ENCODE data around the gene RTN4R. TPM values are rescaled to one million over a fixed set of nuclear protein-coding genes. Genes with fewer than 3 reads are reported as not detected.

RTN4R gene
- total and polyA plus RNA-seq, 9 donors, result 0.48 to 8.2 (median 1.8) TPM; not detected in 1

DNA sequence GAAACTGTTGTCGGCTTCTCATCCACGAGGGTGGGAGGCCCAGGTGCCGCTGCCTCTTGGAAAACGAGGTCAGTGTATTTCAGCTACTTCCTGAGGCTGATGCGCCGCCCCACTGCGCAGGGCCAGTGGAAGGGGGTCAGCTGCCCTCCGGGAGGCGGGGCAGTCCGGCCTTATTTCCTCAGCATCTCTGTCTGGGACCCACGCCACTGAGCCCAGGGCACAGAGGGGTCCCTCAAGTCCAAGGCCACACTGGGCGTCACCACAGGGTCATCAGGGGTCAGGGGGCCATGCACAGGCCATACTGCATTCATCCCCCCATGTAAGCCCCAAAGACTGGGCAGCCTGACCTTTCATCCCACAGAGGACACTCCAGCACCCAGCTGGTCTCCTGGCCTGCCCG, 12.1 kb downstream of the RTN4R start:
- DNase-seq, result no peak
- TF ChIP-seq CTCF (IDR thresholded peaks at IDR 0.05) (no peak), POLR2A (IDR thresholded peaks at IDR 0.05) (no peak), EP300 (IDR thresholded peaks at IDR 0.05) (no peak)
- Histone ChIP-seq H3K4me1 (ENCODE audit: insufficient read depth) (no peaks in the 10 kb centered on the region), H3K27me3 (no peaks in the 10 kb centered on the region), H3K4me3 (no peak overlapping the region), H3K36me3 (no peaks in the 10 kb centered on the region), H3K9me3 (no peaks in the 10 kb centered on the region), H3K27ac (no peak overlapping the region)
- WGBS, 3 donors, result 85 to 95% (median 88%) methylated on average over 12 to 13 of the region's 13 CpGs
- intact Hi-C loops (cut with DNase I), result no loop called here

- peaks cover under 1% of the 10 kb centered on the region for H3K4me1 ChIP-seq (ENCODE audit: insufficient read depth)
- no peaks in the 10 kb centered on the region for H3K27me3 ChIP-seq
- WGBS, 3 donors, result 89 to 93% (median 91%) methylated on average over 23 of the region's 23 CpGs
- H3K36me3 ChIP-seq, result no peaks in the 10 kb centered on the region
- no peak for DNase-seq
- intact Hi-C loops (cut with DNase I), result no loop called here
- TF ChIP-seq CTCF (IDR thresholded peaks at IDR 0.05), result no peak
- no peak for TF ChIP-seq POLR2A (IDR thresholded peaks at IDR 0.05)
- TF ChIP-seq EP300 (IDR thresholded peaks at IDR 0.05), result no peak
- no peak overlapping the region for H3K27ac ChIP-seq
- H3K4me3 ChIP-seq, result no peak overlapping the region
- no peaks in the 10 kb centered on the region for H3K9me3 ChIP-seq
Measured at GRCh38 chr22:20254975-20255946, 12.9 kb downstream of the RTN4R start.

DNA sequence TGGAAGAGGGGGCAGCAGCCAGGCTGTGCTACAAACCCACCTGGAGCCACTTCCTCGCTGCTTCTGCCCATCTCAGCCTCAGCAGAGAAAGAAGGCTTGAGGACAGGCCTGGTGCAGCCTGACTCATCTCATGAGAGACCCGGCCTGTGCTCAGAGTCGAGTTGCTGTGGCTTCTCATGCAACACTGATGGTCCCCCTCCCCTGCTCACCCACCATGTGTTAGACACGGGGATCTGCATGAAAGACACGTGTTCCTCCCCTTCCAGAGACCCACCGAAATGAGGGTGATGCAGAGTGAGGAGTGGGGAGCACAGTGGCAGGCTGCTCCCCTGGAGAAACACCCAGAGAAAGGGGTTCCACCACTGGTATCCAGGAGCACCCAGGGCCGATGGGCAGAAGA, 15.0 kb downstream of the RTN4R start:
- peaks cover 19% of the 10 kb centered on the region for H3K4me1 ChIP-seq (ENCODE audit: insufficient read depth)
- no peak for DNase-seq
- no peaks in the 10 kb centered on the region for H3K36me3 ChIP-seq
- intact Hi-C loops (cut with DNase I), result no loop called here
- WGBS, 3 donors, result 89 to 93% (median 89%) methylated on average over 7 of the region's 7 CpGs
- TF ChIP-seq POLR2A (IDR thresholded peaks at IDR 0.05), result no peak
- TF ChIP-seq EP300 (IDR thresholded peaks at IDR 0.05), result no peak
- no peak for TF ChIP-seq CTCF (IDR thresholded peaks at IDR 0.05)
- H3K4me3 ChIP-seq, result no peak overlapping the region
- H3K9me3 ChIP-seq, result no peaks in the 10 kb centered on the region
- H3K27ac ChIP-seq, result no peak overlapping the region
- no peaks in the 10 kb centered on the region for H3K27me3 ChIP-seq

DNA sequence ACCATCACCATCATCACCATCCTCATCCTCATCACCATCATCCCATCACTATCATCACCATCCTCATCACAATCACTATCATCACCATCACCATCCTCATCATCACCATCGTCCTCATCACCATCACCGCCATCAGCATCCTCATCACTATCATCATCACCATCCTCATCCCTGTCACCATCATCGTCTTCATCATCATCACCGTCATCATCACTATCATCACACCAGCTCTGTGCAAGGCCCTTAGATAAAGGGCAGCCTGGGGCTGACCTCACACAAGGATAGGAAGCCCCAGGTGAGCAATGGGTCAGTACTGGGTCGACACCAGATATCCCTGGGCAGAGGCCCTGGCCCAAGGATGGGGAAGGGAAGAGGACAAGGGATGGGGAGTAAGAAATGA, 16.1 kb downstream of the RTN4R start:
- no peak for DNase-seq
- no peaks in the 10 kb centered on the region for H3K27me3 ChIP-seq
- H3K9me3 ChIP-seq, result no peaks in the 10 kb centered on the region
- H3K4me3 ChIP-seq, result no peak overlapping the region
- no peak overlapping the region for H3K27ac ChIP-seq
- intact Hi-C loops (cut with DNase I), result no loop called here
- 92 to 95% (median 93%) methylated on average over 5 of the region's 5 CpGs for WGBS, 3 donors
- TF ChIP-seq POLR2A (IDR thresholded peaks at IDR 0.05) (no peak), CTCF (IDR thresholded peaks at IDR 0.05) (no peak), EP300 (IDR thresholded peaks at IDR 0.05) (no peak)
- no peaks in the 10 kb centered on the region for H3K36me3 ChIP-seq
- peaks cover 23% of the 10 kb centered on the region for H3K4me1 ChIP-seq (ENCODE audit: insufficient read depth)

All from ovary (tissue), 9 donors.